ENCODE results near the gene EFCAB6.

EFCAB6 gene

DNA sequence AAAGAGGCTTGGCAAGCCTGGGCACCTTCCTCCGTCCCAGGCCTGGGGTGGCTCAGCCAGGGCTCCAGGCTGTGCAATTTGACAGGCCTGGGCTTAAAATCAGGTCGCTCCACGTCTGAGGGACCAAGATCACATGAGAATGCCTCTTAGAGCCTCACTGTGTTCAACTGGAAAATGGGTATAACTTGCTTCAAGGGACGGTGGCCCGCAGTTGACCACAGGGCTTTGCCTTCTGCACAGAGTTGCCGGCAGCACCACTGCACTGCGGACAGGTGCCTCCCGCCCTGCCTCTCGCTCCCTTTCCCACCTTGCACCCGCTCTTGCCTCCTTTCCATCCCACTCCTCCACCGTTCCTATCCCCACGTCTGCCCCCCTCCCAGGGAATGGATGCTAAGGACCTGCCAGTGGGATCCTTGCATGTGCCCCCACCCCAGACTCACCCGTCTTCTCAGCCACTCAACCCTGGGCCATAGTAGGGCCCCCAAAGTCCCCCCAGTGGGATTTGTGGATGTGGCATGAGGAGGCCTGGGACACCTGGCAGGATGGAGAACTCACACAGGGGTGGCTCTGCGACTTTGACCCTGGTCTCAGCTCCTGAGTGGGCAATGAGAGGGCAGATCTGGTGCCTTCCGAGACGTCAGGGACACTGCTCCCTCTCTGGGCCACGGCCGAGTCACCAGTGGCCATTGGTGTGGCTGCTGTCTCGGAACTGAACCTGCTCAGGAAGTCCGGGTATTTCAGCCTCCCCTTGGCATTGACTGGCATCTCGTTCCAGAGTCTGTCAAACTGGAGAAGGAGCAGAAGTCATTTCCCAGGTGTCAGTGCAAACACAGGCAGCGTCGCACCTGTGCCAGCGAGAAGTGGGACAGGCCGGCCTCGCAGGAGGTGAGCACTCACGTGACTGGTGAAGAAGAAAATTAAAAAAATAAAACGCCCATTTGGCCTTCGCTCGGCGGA lies 272.3 kb downstream of the EFCAB6 start:
- DNase-seq = no peak

DNA sequence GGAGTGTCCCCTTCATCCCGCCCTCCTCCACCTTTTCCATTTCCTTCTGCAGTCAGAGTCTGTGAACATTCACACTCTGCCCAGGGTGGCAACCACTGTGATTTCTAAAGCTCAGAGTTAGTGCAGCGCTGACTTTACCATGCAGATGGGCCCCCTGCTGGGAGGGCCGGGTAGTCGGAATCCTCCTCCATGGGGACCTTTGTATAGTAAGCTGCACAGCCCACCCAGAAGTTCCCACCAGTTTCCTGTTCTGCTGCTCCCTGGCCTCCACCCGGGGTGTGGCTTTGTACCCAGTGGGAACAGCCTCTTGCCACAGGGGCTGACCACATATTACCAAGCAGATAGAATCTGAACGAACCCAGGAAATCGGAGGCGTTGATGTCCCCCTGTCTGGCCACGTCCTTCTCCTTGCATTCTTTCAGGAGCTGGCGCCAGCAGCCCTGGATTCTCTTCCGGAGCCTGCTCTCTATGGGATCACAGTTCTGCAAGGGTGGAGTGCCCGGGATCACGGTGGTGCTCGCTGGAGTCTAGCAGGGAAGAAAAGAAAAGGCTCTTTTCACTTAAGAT lies 275.0 kb downstream of the EFCAB6 start:
- DNase-seq = no peak

DNA sequence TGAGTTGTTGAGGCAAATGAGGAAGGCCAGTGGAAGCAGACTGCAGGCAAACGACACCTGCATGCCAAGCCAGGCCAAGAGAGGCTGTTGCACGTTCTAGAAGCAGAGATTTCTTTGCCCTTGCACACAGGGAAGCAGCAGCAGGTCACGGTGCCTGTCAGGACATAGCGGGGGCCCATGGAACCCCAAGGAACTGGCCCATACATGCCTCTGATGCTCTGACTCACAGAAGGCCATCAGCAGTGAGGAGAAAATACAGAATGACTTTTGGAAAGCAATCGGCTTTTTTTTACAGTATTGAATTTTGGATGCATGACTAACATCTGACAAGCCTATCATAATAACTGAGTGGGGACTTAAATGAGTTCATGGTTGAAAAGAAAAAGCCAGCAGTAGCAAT lies 276.4 kb downstream of the EFCAB6 start:
- no peak for DNase-seq

DNA sequence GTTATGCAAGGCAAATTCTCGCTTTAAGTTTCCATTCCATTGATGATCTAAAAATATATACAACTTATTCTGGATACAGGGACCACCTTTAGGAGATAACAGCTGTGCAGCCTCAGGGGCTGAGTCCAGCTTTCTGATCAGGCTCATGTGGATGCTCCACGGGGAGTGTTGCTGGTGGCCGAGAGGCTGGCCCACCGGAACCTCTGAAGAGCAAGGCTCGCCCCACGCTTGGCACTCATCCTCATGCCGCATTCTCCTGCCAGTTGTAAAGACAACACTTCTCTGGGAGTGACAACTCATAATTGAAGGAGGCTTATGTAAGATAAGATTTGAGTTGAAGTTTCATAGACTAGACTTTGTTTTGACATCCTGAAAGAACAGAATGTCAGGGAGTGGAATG lies 276.8 kb downstream of the EFCAB6 start:
- DNase-seq = no peak

DNA sequence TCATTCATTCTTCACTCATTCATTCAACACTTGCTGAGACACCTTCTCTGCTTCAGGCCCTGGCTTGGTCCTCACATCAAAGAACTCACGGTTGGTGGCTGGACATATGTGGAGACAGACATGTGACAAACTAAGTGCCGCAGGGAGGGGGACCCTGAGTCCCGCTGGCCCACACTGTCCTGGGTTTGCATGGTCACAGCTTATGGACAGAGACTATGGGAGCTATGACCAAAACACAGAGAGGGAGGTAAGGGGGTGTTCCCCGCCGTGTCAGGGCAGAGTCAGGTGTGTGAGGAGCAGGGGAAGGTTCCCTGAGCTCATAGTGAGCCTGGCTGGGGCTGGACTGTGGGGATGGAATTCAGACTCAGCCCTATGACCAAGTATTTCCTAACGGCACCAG lies 277.2 kb downstream of the EFCAB6 start:
- no peak for DNase-seq

DNA sequence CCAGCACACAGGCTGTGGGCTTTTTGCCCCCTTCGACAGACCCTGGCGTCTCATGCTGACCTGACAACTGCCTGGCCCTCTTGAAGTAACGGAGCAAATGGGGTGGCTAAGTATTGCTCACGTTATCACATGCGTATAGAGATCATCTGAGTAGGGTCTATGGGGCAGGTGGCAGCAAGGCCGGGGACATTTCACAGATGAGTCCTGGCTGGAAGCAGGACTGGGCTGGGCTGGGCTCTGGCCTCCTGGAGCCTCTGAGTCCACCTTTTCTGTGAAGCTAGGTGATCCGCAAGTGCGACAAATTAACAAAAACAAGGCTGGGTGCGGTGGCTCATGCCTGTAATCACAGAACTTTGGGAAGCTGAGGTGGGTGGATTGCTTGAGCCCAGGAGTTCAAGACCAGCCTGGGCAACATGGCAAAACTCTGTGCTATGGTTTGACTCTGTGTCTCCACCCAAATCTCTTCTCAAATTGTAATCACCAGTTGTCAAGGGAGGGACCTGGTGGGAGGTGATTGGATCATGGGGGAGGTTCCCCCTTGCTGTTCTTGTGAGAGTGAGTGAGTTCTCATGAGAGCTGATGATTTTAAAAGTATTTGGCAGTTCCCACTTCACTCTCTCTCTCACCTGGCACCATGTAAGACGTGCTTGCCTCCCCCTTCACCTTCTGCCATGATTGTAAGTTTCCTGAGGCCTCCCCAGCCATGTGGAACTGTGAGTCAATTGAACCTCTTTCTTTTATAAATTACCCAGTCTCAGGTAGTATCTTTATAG lies 278.3 kb downstream of the EFCAB6 start:
- DNase-seq = no peak

DNA sequence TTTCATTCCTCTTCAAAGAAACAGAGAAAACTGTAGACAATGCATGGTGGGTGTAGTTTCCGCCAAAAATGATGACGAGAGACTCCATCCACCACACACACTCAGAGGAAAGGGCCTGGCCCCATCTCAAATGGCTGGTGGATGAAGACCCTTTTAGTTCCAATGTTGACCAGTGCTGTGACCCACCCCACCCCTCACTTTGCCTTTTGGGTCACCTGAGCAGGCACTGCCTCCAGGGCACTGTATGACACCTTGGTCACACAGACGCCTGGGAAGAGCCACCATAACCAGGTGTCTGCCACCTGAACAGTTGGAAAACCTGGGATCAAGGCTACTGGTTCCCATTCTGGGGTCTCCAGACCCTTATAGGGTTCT lies 279.0 kb downstream of the EFCAB6 start:
- DNase-seq = no peak

DNA sequence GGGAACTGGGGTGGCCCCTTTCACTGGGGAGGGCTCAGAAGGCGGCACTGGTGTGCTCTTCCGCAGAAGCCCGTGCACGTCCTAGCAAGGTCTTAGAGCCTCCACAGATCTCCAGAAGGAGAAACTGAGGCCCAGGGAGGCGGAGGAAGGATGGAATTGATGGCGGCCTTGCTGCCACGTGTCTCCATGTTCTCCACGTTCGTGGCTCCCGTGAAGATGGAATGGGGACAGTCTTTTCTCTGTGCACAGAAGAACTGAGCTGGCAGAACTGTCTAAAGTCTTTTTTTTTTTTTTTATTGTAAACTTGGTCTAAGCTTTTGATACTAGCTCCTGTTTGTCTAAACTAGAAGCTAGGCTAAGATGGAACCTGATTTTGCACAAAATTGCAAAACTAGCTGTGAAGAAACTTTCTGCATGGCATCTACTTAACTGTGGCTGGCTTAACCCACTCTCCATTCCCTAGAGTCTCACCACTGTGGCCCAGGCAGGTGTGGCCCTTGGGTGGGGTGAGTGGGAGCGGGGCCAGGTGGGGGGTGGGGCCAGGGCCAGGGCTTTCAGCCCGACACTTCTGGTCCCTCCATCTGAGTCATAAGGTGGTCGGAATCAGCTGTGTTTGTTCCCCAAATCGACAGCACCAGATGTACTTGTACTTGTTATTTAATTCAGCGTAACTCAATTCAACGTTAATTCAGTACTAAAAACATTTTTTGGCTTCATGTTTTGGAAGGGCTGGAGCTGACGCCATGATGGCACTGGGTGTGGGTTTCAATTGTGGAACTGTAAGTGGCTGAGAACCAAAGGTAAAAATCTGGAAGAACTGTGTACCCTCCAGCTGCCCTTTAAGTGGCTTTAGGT lies 279.6 kb downstream of the EFCAB6 start:
- DNase-seq = no peak

DNA sequence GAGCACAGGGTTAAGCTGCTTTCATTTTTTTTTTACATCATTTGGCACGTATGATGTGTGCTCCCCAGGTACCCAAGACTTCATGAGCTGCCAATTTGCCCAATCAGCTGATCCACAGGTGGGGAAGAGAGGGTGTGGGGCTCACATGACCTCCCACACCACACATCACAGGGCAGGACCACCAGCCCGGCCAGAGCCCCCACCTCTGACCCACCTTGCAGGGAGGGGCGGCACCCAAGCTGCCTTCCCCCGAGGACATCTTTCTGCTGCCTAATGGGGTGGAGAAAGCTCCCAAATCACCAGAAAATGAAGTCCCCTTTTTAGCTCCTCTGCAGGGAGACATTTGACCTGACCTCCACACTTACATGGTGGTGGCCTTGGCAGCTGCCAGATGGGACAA lies 280.5 kb downstream of the EFCAB6 start:
- DNase-seq = no peak

DNA sequence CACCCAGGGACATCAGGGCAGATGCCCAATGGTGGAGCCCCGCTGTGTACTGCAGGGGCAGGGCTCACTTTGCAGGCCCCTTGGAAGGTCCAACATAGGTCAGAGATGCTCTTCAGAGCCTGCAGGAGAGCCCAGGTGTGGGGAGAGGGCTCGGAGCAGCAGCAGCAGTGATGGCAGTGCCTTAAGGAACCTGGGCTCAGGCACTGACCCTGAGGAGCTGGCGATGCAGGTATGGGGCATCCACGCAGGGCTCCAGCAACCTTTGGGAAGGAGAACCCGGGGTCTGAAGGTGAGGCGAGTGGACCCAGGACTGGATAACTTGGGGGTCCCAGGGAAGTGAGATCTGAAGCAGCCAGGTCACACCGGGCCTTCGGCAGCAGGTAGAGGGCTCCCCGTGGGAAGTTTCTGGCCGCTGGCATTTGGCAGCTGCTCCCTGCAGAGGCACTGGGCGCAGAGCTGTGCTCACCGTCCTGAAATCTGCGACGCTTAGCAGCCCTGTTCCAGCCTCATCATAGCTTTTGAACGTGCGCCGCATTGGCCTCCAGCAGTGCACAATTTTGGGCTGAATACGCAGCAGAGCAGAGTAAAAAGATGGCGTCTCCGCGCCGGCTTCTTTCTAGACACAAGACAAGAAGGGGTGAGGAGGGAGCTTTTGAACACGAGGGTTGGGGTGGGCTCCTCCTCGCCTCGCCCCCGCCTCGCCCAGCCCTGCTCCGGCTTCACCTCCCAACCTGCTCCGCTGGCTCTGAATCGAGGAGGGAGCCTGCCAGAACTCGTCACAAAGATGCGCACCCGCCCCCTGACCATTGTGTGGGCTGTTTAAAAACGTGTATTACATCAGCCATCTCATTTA lies 281.5 kb downstream of the EFCAB6 start:
- no peak for DNase-seq

DNA sequence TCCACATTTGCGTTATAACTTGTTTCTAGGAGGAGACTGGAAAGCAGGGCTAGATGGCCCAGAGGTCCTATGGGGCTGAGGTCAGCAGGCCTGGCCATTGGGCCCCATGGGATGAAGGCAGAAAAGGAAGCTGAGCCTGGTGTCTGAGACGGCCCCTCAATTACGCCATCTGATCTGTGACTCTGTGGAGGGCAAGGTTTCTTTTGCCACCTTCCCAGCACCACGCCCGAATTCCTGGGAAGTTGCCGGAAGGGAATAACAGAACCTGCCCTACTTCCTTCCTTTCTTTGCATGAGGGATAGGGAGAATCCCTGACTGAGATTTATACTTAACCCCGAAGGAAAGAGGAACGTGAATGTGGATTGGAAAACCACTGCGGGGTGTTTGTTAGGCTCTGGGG lies 282.2 kb downstream of the EFCAB6 start:
- DNase-seq = no peak

DNA sequence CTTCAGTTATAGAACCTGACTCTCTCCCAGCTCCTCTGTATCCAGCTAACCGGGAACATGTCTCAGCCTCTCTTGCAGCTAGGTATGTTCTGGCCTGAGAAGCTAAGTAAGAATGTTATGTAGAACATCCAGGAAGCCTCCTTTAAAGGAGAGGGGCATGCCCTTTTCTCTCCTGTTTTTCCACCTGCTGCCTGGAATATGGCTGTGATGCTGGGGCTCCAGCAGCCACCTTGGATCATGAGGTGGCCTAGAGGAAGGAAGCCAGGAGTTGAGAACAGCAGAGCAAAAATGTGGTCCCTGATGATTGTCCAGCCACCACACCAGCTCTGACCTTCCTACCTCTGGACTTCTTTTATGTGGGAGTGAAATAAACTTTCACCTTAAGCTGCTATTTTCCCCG lies 282.6 kb downstream of the EFCAB6 start:
- DNase-seq = no peak

DNA sequence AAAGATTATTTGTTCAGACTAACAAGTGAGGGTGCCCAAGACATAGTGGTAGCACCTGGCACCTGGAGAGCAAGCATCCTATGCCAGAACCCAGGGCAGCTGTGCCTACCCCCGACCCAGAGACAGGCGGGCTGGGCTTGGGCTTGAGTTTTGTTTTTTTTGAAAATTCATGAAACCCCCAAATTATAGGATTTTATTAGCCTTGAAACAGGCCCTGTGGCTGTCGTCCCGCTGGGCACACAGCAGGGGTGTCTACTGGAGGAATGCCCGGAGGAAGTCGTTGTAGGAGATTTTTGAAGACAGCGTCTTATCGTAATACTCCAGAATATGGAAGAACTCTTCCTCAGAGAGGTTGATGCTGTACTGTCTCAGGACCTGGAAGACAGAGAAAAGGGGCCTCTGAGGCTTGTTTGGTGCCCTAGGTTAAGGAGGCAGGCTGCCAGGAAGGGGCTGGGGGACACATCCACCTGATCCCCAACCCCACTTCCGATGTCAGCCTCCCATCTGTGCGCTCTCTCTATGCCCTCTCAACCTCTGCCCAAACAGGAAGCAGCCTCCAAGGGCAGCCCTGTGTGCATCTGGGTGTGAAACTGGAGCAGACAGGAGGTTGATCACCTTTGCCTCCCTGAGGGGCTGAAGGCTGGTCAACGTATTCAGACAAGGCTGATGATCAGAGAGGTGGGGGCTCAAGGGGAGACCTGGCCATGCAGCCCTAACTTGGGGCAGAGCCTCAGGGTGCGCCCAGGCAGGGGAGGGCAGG lies 283.3 kb downstream of the EFCAB6 start:
- DNase-seq = no peak

DNA sequence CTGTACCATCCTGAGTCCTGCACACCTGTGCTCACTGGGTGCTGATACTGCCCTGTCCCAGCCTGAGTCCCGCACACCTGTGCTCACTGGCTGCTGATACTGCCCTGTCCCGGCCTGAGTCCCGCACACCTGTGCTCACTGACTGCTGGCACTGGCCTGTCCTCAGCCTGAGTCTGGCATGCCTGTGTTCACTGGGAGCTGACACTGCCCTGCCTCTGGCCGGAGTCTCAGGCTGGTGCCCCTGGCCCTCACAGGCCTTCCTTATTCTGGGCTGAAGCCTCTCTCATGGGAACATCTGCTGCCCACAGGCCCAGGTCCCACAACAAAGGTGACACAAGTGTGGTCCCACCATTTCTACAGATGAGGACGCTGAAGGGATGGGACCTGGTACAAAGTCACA lies 285.2 kb downstream of the EFCAB6 start:
- no peak for DNase-seq

DNA sequence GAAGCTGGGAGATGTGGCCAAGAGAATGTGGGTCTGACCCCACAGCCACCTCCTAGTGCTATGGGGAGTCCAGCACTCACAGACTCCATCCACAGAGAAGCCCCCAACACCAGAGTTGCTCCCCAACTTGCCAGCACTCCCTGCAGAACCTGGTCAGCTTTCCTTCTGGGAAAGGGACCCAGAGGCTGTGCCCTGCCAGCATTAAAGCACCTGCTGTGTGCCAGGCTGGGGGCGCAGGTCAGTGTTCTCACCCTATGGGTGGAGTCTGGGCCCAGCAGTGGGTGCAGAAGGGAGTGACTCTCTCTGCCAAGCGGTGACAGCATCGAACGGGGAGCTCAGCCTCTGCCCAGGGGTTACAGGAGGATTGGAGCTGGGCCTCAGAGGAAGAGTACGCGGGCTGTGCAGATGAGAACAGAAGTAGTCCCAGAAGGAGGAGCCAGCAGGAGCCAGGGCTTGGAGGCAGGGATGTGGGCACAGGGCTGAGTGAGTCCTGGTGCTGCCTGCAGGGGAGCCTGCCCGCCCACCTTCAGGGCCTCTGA lies 285.9 kb downstream of the EFCAB6 start:
- DNase-seq = no peak

DNA sequence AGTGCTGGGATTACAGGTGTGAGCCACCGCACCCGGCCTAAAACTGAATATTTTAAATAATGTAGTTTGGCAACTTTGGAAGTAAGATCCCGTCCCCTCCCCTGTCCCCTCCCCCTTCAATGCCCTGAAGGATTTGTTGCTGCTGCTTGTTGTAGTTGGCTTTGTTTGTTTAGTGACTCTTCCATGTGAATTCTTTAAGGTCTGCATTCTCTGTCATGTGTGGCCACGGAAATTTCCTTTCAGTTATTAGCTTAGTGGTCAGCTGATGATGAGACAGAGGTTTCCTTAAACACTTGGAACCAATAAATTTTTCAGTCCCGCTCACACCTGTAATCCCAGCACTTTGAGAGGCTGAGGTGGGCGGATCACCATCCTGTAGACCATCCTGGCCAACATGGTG lies 290.4 kb downstream of the EFCAB6 start:
- no peak for DNase-seq

DNA sequence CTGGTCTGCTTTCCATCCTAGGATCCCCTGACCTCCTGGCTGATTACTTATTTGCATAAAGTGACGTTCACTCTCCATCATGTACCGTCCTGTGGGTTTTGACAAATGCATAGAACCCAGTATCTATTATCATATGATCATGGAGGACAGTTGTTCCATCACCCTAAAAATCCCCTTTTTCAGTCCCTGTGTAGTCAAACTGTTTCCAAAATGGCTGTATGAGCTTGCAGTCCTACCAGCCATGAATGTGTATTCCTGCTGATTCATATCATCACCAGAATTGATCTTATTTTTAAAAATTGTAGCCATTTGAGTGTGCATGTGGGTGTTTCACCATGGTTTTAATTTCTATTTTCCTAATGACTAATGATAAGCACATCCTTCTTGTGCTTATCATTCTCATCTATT lies 291.5 kb downstream of the EFCAB6 start:
- no peak for DNase-seq

DNA sequence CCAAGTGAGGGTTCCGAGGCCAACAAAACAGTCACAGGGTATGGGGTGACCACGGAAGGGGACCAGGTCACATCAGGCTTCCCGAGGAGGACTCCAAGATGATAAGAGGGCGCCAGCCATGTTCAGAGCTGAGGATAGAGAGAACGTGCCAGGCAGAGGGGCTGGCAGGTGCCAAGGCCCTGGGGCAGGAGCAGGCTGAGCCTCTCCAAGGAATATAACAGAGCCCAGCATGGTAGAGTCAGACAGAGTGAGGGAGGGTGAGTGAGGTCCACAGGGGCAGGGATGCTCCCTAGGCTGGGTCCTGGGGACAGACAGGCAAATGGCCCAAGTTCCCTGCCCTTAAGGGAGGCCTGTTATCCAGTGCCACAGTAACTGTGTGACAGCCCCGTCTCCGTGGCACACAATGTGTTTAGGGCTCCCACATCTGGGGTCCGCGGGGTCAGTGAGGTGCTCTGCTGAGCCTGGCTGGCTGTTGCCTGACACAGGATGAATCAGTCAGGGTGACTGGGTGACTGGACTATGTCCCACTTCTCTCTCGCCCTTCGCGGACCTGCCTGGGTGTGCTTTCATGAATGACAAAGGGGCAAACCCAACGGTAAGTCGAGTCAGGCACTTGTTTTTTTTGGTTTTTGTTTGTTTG lies 295.0 kb downstream of the EFCAB6 start:
- DNase-seq = no peak

DNA sequence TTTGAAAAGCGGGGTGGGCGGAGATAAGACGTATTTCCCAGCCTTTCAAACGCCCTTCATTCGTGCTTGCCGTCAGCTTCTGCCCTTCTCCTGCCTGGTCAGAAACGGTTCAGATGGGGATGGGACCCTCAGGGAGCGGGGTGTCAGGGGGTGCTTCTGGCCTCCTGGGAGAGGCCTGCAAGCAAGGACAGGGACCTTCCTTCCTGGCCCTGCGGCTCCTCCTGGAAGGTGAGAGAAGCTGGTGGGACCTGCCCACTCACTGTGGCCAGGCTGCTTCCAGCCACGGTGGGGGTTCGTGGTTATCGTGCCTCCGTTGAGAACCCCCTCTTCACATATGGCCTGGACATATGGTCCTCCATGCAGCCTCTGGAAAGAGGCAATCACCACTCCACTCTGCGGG lies 295.7 kb downstream of the EFCAB6 start:
- no peak for DNase-seq

DNA sequence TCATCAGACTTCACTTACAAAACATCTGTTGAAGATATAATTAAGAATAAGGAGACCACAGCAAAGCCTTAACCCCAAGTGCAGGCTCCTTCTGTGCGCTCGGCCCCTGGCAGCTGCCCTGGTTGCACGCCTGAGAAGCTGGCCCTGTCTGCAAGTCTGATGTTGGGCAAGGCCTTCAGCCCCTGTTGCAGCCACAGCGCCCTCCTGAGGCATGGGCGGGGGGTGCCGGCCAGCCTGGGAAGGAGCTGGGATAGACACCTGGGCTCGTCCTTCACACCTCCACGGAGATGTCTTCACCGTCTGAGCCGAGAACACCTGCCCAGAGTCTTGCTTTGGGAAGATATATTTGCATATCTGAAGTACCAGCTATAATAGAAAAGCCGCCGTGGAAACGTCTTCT lies 296.2 kb downstream of the EFCAB6 start:
- no peak for DNase-seq

Data from NCI-H1048 (cell line).